NCI-H1436 (cell line): ENCODE measurements around the gene APOL1.

Experiments used
- DNase-seq: peaks from one replicate; lab custom pipeline; 2025; lab: John Stamatoyannopoulos, UW

Gene APOL1

DNA sequence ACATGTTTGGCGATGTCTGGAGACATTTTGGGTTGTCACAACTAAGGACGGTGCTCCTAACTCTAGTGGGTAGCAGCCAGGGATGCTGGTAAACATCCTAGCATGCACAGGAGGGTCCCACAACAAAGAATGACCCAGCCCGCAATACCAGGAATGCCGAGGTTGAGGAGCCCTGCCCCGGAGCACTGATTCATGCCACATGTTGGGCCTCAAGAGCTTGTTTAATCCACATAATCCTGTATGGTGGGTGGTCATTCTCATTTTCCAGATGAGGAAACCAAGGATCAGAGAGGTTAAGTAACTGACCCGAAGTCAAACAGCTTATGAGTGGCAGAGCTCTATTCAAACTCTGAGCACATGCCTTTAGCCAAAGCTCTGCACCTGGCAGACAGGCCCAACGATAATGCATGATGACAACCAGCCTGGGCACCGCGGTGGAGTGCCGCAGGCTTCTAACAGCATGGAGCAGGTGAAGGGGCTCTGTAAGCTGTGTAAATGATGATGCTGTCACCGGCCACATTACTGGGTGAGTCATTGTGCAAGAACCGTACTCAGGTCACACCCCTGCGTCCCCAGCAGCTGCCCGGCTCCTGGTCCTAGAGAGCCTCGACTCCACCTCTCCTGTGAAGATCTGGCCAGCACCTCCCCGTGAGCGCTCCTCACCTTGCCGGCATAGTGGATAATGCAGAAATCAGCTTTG is 58.6 kb downstream of the APOL1 start:
- DNase-seq = no peak

DNA sequence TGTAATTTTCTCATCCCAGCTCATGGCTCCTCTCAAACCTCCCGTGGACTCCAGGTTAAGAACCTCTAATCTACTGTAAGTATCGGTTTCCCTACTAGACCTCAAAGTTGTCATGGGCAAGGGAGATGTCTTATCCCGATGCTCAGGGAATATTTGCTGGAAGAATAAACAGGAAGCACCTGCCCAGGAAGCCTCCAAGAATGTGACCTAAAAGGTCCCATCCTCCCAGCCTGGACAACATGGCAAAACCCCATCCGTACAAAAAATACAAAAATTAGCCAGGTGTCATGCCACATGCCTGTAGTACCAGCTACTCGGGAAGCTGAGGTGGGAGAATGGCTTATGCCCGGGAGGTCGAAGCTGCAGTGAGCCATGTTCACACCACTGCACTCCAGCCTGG is 62.4 kb downstream of the APOL1 start:
- DNase-seq = no peak

DNA sequence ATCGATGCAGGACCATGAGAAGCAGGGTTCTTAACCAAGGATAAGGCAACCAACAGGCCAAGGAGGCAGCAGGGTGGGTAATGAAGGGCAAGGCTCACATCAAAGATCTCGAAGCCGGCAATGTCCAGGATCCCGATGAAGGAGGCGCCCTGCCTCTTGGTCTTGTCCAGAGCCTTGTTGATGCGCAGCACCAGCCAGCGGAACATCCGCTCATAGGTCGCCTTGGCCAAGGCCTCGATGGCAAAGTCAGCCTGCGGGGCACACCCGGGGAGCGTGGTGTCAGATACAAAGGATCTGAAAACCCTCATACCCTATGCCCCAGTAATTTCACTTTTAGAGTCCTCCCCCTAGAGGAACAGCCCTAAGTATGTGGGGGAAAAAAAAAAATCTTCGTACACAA is 63.5 kb downstream of the APOL1 start:
- no peak for DNase-seq
